CD14-positive monocyte (primary cell): ENCODE measurements around the gene TSPOAP1. TPM values are rescaled to one million over a fixed set of nuclear protein-coding genes. Genes with fewer than 3 reads are reported as not detected.

ENCODE experiments used
- DNase-seq, 3 donors: peaks; one replicate each; pipeline ENCODE4 v3.0.0-alpha.2; 2011 to 2022
- H2AFZ ChIP-seq: 2 replicates; pipeline ENCODE4 v1.6.0; 2012; ENCODE audit warnings: mild to moderate bottlenecking, low read depth, low read length, inconsistent platforms; ENCODE audit not compliant: insufficient read depth, poor library complexity, severe bottlenecking
- H3K27ac ChIP-seq, 2 donors: 1 replicate in 1 of 2; 2 replicates in 1 of 2; pipeline ENCODE4 v1.5.1; 2012 to 2013; ENCODE audit warnings: low read length in 2 of 2, control low read depth in 1 of 2, inconsistent platforms in 1 of 2, low read depth in 1 of 2, mild to moderate bottlenecking in 1 of 2
- H3K27me3 ChIP-seq, 2 donors: one replicate each; pipeline versions ENCODE4 v1.6.0 to v1.6.1; 2011 to 2013; ENCODE audit warnings: low read length in 2 of 2; ENCODE audit not compliant: control insufficient read depth in 2 of 2, insufficient read depth in 2 of 2
- H3K36me3 ChIP-seq, 2 donors: replicated peaks in 1 of 2; 1 replicate in 1 of 2; 2 replicates in 1 of 2; pipeline versions ENCODE4 v1.5.1 to v1.6.1; 2012 to 2013; ENCODE audit warnings: low read length in 2 of 2, control low read depth in 1 of 2, inconsistent platforms in 1 of 2, mild to moderate bottlenecking in 1 of 2; ENCODE audit not compliant: insufficient read depth in 2 of 2, control insufficient read depth in 1 of 2
- H3K4me1 ChIP-seq, 2 donors: 1 replicate in 1 of 2; 2 replicates in 1 of 2; pipeline versions ENCODE4 v1.5.1 to v1.6.1; 2012 to 2013; ENCODE audit warnings: low read length in 2 of 2, control low read depth in 1 of 2, inconsistent platforms in 1 of 2, mild to moderate bottlenecking in 1 of 2, moderate library complexity in 1 of 2; ENCODE audit not compliant: insufficient read depth in 2 of 2, control insufficient read depth in 1 of 2
- H3K4me2 ChIP-seq: replicated peaks from 2 replicates; pipeline ENCODE3; 2012; ENCODE audit warnings: low read length, moderate library complexity, mild to moderate bottlenecking; ENCODE audit not compliant: poor library complexity, severe bottlenecking; ENCODE audit errors: extremely low read depth
- H3K4me3 ChIP-seq, 3 experiments: fragments of 200-600 bp in 1 of 3; sonication (generic) in 1 of 3; replicated peaks in 1 of 3; 1 replicate in 2 of 3; 2 replicates in 1 of 3; pipeline ENCODE4 v1.5.1; 2011 to 2013; ENCODE audit warnings: low read length in 3 of 3, mild to moderate bottlenecking in 3 of 3, control low read depth in 2 of 3, low read depth in 2 of 3, inconsistent platforms in 1 of 3, moderate library complexity in 1 of 3
- H3K79me2 ChIP-seq: 2 replicates; pipeline ENCODE4 v1.6.0; 2012; ENCODE audit warnings: mild to moderate bottlenecking, control low read depth, inconsistent platforms, low read length, moderate library complexity; ENCODE audit not compliant: insufficient read depth
- H3K9ac ChIP-seq: 2 replicates; pipeline ENCODE4 v1.6.0; 2017; ENCODE audit warnings: low read length, mild to moderate bottlenecking; ENCODE audit not compliant: insufficient read depth, poor library complexity, severe bottlenecking
- H3K9me3 ChIP-seq, 2 donors: replicated peaks in 1 of 2; 1 replicate in 1 of 2; 2 replicates in 1 of 2; pipeline versions ENCODE4 v1.5.1 to v1.6.1; 2012 to 2013; ENCODE audit warnings: low read length in 2 of 2, control low read depth in 1 of 2; ENCODE audit not compliant: control insufficient read depth in 1 of 2, insufficient read depth in 1 of 2
- H4K20me1 ChIP-seq: 2 replicates; pipeline ENCODE4 v1.6.0; 2012; ENCODE audit warnings: mild to moderate bottlenecking, low read length, control low read depth, moderate library complexity; ENCODE audit not compliant: insufficient read depth
- H3K27ac Mint-ChIP-seq, 7 donors: one replicate each; pipeline ENCODE4 v1.8.0; 2020; ENCODE audit warnings: mild to moderate bottlenecking in 7 of 7, mixed read lengths in 7 of 7, moderate library complexity in 6 of 7, inconsistent platforms in 2 of 7
- H3K27me3 Mint-ChIP-seq, 3 donors: one replicate each; pipeline ENCODE4 v1.8.0; 2021 to 2022; ENCODE audit warnings: low read depth in 3 of 3, mild to moderate bottlenecking in 3 of 3, mixed read lengths in 3 of 3, moderate library complexity in 3 of 3, inconsistent platforms in 1 of 3
- H3K36me3 Mint-ChIP-seq, 2 donors: one replicate each; pipeline ENCODE4 v1.8.0; 2020; ENCODE audit warnings: mixed read lengths in 2 of 2, inconsistent platforms in 1 of 2, mild to moderate bottlenecking in 1 of 2
- H3K4me1 Mint-ChIP-seq: one replicate; pipeline ENCODE4 v1.8.0; 2020; ENCODE audit warnings: mild to moderate bottlenecking, mixed read lengths
- H3K4me3 Mint-ChIP-seq, 2 donors: one replicate each; pipeline ENCODE4 v1.8.0; 2020; ENCODE audit warnings: mild to moderate bottlenecking in 2 of 2, mixed read lengths in 2 of 2, moderate library complexity in 1 of 2
- H3K9me3 Mint-ChIP-seq, 7 donors: one replicate each; pipeline ENCODE4 v1.8.0; 2020 to 2022; ENCODE audit warnings: mixed read lengths in 7 of 7, mild to moderate bottlenecking in 6 of 7, moderate library complexity in 6 of 7, inconsistent platforms in 2 of 7
- WGBS: methylation state at CpG from one replicate; pipeline ENCODE4 v1.1.5; 2013; ENCODE audit warnings: missing lambda C conversion rate; ENCODE audit not compliant: insufficient coverage; 5-methylcytosine and 5-hydroxymethylcytosine counted together
- intact Hi-C, 2 donors: fragments of 100-400 bp; cut with micrococcal nuclease; formaldehyde crosslinking; loops; one replicate each; pipeline versions ENCODE4 v1.15.0 to v1.15.1; 2023
- polyA plus RNA-seq, 3 donors: library from polyadenylated mRNA; depleted of rRNA in 1 of 3; unstranded in 2 of 3; stranded (reverse) in 1 of 3; fragments of 300-500 nt in 2 of 3; fragments of >200 nt in 1 of 3; fragmentation: Illumina TruSeq in 2 of 3; gene quantifications; 1 replicate in 2 of 3; 2 replicates in 1 of 3; pipeline ENCODE4 v1.2.3, GENCODE V29; 2012 to 2021
- TF ChIP-seq, protein P1 (sequence below): fragments of 200-600 bp; IDR thresholded peaks from one replicate; pipeline ENCODE4 v1.8.0; 2022; ENCODE audit warnings: antibody characterized with exemption, mild to moderate bottlenecking

TSPOAP1 gene
- polyA plus RNA-seq, 3 donors = 0.10 to 14.0 (median 0.18) TPM

DNA sequence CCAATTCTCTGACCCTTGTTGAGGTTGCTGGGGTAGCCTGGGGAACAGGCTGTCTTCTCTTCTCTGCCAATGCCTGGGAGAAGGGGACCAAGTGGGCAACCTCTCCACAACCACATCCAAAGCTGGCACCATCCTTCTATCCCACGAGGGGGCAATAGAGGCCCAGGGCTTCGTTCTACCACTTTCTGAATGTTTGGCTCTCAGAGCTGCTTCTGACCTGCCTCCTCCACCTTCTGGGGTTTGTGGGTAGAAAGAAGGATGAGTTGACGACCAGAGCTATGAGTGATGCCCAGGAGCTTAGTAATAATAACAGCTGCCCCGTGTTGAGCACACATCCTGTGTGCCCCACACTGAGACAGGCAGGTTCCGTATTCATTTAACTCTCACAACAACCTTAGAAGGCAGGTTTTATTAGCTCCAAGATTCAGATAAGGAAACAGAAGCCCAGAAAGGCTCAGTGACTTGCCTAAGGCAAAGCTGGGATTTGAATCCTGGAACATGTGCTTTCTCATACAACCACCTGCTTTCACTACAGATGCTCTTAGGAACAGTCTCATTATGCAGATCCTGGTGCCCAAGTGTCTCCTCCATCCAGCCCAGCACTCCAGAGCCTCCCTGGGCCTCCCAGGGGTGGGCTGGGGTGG, 11.1 kb downstream of the TSPOAP1 start:
- H3K79me2 ChIP-seq = no peaks in the 10 kb centered on the region
- H4K20me1 ChIP-seq = no peaks in the 10 kb centered on the region
- no peaks in the 10 kb centered on the region for H3K9me3 ChIP-seq
- H3K4me1 ChIP-seq = no peaks in the 10 kb centered on the region
- peaks cover 0 to 4% (median 0%) of the 10 kb centered on the region in 7 donors for H3K9me3 Mint-ChIP-seq
- H3K4me3 ChIP-seq = no peak overlapping the region
- TF ChIP-seq, protein P1, sequence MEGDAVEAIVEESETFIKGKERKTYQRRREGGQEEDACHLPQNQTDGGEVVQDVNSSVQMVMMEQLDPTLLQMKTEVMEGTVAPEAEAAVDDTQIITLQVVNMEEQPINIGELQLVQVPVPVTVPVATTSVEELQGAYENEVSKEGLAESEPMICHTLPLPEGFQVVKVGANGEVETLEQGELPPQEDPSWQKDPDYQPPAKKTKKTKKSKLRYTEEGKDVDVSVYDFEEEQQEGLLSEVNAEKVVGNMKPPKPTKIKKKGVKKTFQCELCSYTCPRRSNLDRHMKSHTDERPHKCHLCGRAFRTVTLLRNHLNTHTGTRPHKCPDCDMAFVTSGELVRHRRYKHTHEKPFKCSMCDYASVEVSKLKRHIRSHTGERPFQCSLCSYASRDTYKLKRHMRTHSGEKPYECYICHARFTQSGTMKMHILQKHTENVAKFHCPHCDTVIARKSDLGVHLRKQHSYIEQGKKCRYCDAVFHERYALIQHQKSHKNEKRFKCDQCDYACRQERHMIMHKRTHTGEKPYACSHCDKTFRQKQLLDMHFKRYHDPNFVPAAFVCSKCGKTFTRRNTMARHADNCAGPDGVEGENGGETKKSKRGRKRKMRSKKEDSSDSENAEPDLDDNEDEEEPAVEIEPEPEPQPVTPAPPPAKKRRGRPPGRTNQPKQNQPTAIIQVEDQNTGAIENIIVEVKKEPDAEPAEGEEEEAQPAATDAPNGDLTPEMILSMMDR = peak; percentile 88
- H3K27me3 ChIP-seq = no peaks in the 10 kb centered on the region
- peaks cover 14% of the 10 kb centered on the region for H3K4me1 Mint-ChIP-seq
- no peak overlapping the region for H2AFZ ChIP-seq
- H3K27me3 Mint-ChIP-seq = peaks cover 17 to 41% (median 30%) of the 10 kb centered on the region in 3 donors
- peak in 2 of 3 donors; percentile 66 to 67 for DNase-seq
- H3K27ac ChIP-seq = no peak overlapping the region
- intact Hi-C loops = loop anchor here (2.0 to 10.0 kb wide), 6 partner anchors 47 to 130 kb away; partner anchors contain the start of gene RNF43 (in 2 of the 2)
- no peak overlapping the region for H3K4me3 Mint-ChIP-seq
- H3K27ac Mint-ChIP-seq = no peak overlapping the region
- H3K9ac ChIP-seq = no peak overlapping the region
- H3K36me3 ChIP-seq = no peaks in the 10 kb centered on the region
- peaks cover 8 to 14% of the 10 kb centered on the region in 2 donors for H3K36me3 Mint-ChIP-seq
- 0% methylated on average over 1 of the region's 5 CpGs for WGBS
- no peak overlapping the region for H3K4me2 ChIP-seq

DNA sequence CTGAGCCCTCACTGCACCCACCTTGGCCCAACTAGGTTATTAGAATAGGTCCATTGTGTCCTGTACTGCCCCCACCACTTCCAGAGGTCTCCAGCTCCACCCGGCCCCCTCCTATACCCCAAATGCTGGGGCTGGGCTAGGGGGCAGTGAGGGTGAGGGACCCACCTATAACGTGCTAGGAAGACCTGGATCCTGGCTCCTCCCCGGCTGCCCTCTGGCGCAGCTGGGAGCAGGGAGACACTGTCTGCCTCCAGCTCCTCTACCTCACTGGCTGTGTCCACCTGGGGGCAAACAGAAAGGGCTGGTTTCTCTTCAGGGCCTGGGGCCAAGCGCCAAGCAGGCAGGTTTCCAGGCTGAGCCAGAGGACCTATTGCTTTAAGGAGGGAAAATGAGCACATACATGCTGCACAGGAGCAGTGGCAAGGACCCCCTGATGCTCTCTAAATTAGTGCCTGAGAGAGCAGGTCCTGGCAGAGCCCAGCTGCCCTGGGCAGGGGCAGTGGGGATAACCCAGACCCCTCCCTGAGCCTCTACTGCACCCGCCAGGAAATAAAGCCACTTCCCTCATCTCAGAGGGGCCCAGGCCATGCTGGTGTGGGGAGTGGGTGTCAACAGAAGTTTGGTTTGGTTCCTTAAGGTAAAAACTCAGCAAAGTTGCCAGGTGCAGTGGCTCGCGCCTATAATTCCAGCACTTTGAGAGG, 12.2 kb downstream of the TSPOAP1 start:
- H3K27ac Mint-ChIP-seq = no peak overlapping the region
- peaks cover under 1 to 3% of the 10 kb centered on the region in 2 donors for H3K36me3 Mint-ChIP-seq
- Histone ChIP-seq H3K27ac (no peak overlapping the region), H3K9ac (no peak overlapping the region), H3K4me2 (no peak overlapping the region), H2AFZ (no peak overlapping the region), H3K4me3 (no peak overlapping the region), H4K20me1 (no peaks in the 10 kb centered on the region), H3K27me3 (no peaks in the 10 kb centered on the region), H3K79me2 (no peaks in the 10 kb centered on the region), H3K4me1 (no peaks in the 10 kb centered on the region), H3K36me3 (no peaks in the 10 kb centered on the region), H3K9me3 (no peaks in the 10 kb centered on the region)
- no peak overlapping the region for H3K4me3 Mint-ChIP-seq
- TF ChIP-seq, protein P1 = no peak
- no peak for DNase-seq
- peaks cover 0 to 2% (median 0%) of the 10 kb centered on the region in 7 donors for H3K9me3 Mint-ChIP-seq
- 82% methylated on average over 2 of the region's 8 CpGs for WGBS
- peaks cover 14% of the 10 kb centered on the region for H3K4me1 Mint-ChIP-seq
- intact Hi-C loops = loop anchor here (2.0 to 10.0 kb wide), 6 partner anchors 48 to 131 kb away; partner anchors contain the start of gene RNF43 (in 2 of the 2)
- peaks cover 9 to 31% (median 23%) of the 10 kb centered on the region in 3 donors for H3K27me3 Mint-ChIP-seq
